GM12878 (cell line): ENCODE results near the gene STK40. TPM values are rescaled to one million over a fixed set of nuclear protein-coding genes. Genes with fewer than 3 reads are reported as not detected.

Source experiments
- CHD2 ChIP-seq: IDR thresholded peaks from 2 replicates; pipeline ENCODE4 v1.6.1; 2011; ENCODE audit warnings: low read depth, low read length, improper control_type of control experiment, borderline replicate concordance
- DPF2 ChIP-seq: fragments of 450-650 bp; IDR thresholded peaks from 2 replicates; pipeline ENCODE4 v1.6.1; 2017; ENCODE audit warnings: mild to moderate bottlenecking
- EP300 ChIP-seq, 2 experiments: fragments of 150-350 bp in 1 of 2; IDR thresholded peaks; 2 replicates each; pipeline ENCODE4 v1.6.1; 2011 to 2012; ENCODE audit warnings: low read depth in 2 of 2, low read length in 2 of 2, borderline replicate concordance in 1 of 2, improper control_type of control experiment in 1 of 2, inconsistent platforms in 1 of 2; ENCODE audit not compliant: control insufficient read depth in 1 of 2
- GATAD2B ChIP-seq: fragments of 450-650 bp; conservative IDR thresholded peaks from 2 replicates; pipeline ENCODE4 v1.6.1; 2017; ENCODE audit warnings: low read depth, mild to moderate bottlenecking, moderate library complexity
- IRF4 ChIP-seq: IDR thresholded peaks from 2 replicates; pipeline ENCODE4 v1.6.1; 2011; ENCODE audit warnings: low read depth, low read length
- NBN ChIP-seq: fragments of 450-650 bp; IDR thresholded peaks from 2 replicates; pipeline ENCODE4 v1.6.1; 2016
- NFYA ChIP-seq: IDR thresholded peaks from 2 replicates; pipeline ENCODE4 v1.6.1; 2011; ENCODE audit warnings: low read depth, mild to moderate bottlenecking, low read length, improper control_type of control experiment, borderline replicate concordance
- NR2C2 ChIP-seq: IDR thresholded peaks from 2 replicates; pipeline ENCODE4 v1.6.1; 2011; ENCODE audit warnings: borderline replicate concordance, low read depth; ENCODE audit not compliant: control insufficient read depth, insufficient read length
- NR2F1 ChIP-seq: fragments of 450-650 bp; conservative IDR thresholded peaks from 2 replicates; pipeline ENCODE4 v1.6.1; 2017; ENCODE audit warnings: mild to moderate bottlenecking
- RAD51 ChIP-seq: fragments of 450-650 bp; IDR thresholded peaks from 2 replicates; pipeline ENCODE4 v1.6.1; 2016; ENCODE audit warnings: moderate library complexity, mild to moderate bottlenecking, inconsistent platforms
- SMC3 ChIP-seq: IDR thresholded peaks from 2 replicates; pipeline ENCODE4 v1.6.1; 2011; ENCODE audit warnings: low read length, improper control_type of control experiment, borderline replicate concordance
- SREBF1 ChIP-seq: IDR thresholded peaks from 2 replicates; pipeline ENCODE4 v1.6.1; 2012; ENCODE audit warnings: mild to moderate bottlenecking, low read length
- ZSCAN29 ChIP-seq: fragments of 450-650 bp; IDR thresholded peaks from 2 replicates; pipeline ENCODE4 v1.6.1; 2017; ENCODE audit warnings: mild to moderate bottlenecking, moderate library complexity
- polyA plus RNA-seq, 11 experiments: library from polyadenylated mRNA; depleted of rRNA in 4 of 11; unstranded in 6 of 11; stranded (reverse) in 5 of 11; fragments of >200 nt; fragmentation: Nextera tagmentation in 4 of 11; fragmentation: Illumina TruSeq in 1 of 11; extraction: Ambion mirVana in 4 of 11; extraction: Trizol in 1 of 11; gene quantifications; 1 replicate in 1 of 11; 2 replicates in 10 of 11; pipeline versions ENCODE4 v1.2.1 to v1.2.3, GENCODE V29; 2011 to 2016; ENCODE audit warnings: inconsistent platforms in 2 of 11, missing spikeins in 2 of 11, low read depth in 1 of 11
- total RNA-seq, 4 experiments: library from RNA; depleted of rRNA in 3 of 4; stranded (reverse); fragments of >200 nt in 3 of 4; fragmentation: Illumina TruSeq in 1 of 4; extraction: Trizol in 1 of 4; gene quantifications; 2 replicates each; pipeline versions ENCODE4 v1.2.1 to v1.2.3, GENCODE V29; 2013 to 2021
- TF ChIP-seq, protein P1 (sequence below): fragments of 450-650 bp; IDR thresholded peaks from 2 replicates; pipeline ENCODE4 v1.6.1; 2016; ENCODE audit warnings: mild to moderate bottlenecking
- TF ChIP-seq, protein P2 (sequence below): fragments of 450-650 bp; IDR thresholded peaks from 2 replicates; pipeline ENCODE4 v1.6.1; 2017; ENCODE audit warnings: antibody characterized with exemption, mild to moderate bottlenecking, moderate library complexity
- TF ChIP-seq, protein P3 (sequence below): IDR thresholded peaks from 2 replicates; pipeline ENCODE4 v1.6.1; 2012; ENCODE audit warnings: low read depth, low read length, improper control_type of control experiment
- TF ChIP-seq, protein P4 (sequence below): fragments of 450-650 bp; formaldehyde crosslinking; IDR thresholded peaks from 2 replicates; pipeline ENCODE4 v1.4.0; 2022; ENCODE audit warnings: mild to moderate bottlenecking, moderate library complexity
- TF ChIP-seq, protein P5 (sequence below): fragments of 450-650 bp; IDR thresholded peaks from 2 replicates; pipeline ENCODE4 v1.6.1; 2017; ENCODE audit warnings: mild to moderate bottlenecking, low read depth, inconsistent platforms; ENCODE audit not compliant: poor library complexity, severe bottlenecking

The STK40 gene
- total and polyA plus RNA-seq, 10 of the 15 experiments (the other 5 are each of a cell fraction or from before 2014, with no cell fraction given), result 0.27 to 51.0 (median 29.5) TPM

DNA sequence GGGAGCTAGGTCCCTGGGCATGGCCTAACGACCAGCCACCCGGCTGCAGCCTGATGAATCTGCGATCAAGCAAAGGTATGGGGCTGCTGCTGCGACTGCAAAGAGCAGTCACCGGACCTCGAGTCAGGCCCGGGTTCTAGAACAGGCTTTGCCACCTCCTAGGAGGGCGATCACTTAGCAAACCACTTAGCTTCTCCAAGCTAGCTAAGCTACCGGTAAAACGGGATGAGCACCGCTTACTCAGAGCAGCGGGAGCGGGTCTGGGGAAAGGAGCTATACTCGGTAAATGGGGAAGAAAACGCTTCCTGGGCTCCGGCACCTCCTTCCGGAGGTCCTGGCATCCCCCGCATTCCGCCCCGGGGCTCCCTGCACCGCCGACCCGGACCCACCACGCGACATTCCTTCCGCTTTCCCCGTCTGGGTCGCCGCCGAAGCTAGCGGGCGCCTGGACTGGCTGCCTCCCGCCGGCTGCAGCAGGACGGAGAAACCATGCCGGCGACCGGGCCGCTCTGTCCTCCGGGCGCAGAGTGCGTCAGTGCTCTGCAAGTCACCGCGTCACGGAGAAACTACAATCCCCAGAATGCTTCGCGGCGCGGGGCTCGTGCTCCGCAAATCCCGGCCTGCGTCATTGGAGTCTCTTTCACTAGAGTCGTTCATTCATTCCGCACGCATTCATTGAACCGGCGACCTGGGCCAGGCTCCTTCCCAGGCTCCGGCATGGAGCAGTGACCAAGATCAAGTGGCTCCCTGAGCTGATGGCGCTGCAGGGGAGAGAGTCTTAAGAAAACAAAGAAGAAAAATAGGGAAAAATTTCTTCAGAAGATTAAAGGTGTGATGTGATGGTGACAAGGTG is 11.9 kb upstream of the STK40 start, which contains the start of gene LSM10 (continued):
- TF ChIP-seq IRF4 (0 out of 2 replicates have a peak, but pooled peaks have one; percentile 17), NFYA (no peak), DPF2 (peak; percentile 59; the same call in 1 of the 2 replicates), GATAD2B (peak; percentile 83), EP300 (IDR thresholded peaks at IDR 0.05; ENCODE audit: borderline replicate concordance in 1 of 2, control insufficient read depth in 1 of 2, low read depth in 2 of 2, low read length in 2 of 2) (no peak), SMC3 (no peak), CHD2 (0 out of 2 replicates have a peak, but pooled peaks have one; percentile 65), NR2C2 (no peak), SREBF1 (no peak), RAD51 (peak; percentile 64), NR2F1 (peak; percentile 17; the same call in 1 of the 2 replicates), ZSCAN29 (no peak), NBN (peak; percentile 48; the same call in 1 of the 2 replicates)
- TF ChIP-seq, protein P1, sequence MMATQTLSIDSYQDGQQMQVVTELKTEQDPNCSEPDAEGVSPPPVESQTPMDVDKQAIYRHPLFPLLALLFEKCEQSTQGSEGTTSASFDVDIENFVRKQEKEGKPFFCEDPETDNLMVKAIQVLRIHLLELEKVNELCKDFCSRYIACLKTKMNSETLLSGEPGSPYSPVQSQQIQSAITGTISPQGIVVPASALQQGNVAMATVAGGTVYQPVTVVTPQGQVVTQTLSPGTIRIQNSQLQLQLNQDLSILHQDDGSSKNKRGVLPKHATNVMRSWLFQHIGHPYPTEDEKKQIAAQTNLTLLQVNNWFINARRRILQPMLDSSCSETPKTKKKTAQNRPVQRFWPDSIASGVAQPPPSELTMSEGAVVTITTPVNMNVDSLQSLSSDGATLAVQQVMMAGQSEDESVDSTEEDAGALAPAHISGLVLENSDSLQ, result peak; percentile 11; the same call in 1 of the 2 replicates
- TF ChIP-seq, protein P2, sequence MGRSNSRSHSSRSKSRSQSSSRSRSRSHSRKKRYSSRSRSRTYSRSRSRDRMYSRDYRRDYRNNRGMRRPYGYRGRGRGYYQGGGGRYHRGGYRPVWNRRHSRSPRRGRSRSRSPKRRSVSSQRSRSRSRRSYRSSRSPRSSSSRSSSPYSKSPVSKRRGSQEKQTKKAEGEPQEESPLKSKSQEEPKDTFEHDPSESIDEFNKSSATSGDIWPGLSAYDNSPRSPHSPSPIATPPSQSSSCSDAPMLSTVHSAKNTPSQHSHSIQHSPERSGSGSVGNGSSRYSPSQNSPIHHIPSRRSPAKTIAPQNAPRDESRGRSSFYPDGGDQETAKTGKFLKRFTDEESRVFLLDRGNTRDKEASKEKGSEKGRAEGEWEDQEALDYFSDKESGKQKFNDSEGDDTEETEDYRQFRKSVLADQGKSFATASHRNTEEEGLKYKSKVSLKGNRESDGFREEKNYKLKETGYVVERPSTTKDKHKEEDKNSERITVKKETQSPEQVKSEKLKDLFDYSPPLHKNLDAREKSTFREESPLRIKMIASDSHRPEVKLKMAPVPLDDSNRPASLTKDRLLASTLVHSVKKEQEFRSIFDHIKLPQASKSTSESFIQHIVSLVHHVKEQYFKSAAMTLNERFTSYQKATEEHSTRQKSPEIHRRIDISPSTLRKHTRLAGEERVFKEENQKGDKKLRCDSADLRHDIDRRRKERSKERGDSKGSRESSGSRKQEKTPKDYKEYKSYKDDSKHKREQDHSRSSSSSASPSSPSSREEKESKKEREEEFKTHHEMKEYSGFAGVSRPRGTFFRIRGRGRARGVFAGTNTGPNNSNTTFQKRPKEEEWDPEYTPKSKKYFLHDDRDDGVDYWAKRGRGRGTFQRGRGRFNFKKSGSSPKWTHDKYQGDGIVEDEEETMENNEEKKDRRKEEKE, result no peak
- TF ChIP-seq, protein P3, sequence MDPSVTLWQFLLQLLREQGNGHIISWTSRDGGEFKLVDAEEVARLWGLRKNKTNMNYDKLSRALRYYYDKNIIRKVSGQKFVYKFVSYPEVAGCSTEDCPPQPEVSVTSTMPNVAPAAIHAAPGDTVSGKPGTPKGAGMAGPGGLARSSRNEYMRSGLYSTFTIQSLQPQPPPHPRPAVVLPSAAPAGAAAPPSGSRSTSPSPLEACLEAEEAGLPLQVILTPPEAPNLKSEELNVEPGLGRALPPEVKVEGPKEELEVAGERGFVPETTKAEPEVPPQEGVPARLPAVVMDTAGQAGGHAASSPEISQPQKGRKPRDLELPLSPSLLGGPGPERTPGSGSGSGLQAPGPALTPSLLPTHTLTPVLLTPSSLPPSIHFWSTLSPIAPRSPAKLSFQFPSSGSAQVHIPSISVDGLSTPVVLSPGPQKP, result no peak
- TF ChIP-seq, protein P4, sequence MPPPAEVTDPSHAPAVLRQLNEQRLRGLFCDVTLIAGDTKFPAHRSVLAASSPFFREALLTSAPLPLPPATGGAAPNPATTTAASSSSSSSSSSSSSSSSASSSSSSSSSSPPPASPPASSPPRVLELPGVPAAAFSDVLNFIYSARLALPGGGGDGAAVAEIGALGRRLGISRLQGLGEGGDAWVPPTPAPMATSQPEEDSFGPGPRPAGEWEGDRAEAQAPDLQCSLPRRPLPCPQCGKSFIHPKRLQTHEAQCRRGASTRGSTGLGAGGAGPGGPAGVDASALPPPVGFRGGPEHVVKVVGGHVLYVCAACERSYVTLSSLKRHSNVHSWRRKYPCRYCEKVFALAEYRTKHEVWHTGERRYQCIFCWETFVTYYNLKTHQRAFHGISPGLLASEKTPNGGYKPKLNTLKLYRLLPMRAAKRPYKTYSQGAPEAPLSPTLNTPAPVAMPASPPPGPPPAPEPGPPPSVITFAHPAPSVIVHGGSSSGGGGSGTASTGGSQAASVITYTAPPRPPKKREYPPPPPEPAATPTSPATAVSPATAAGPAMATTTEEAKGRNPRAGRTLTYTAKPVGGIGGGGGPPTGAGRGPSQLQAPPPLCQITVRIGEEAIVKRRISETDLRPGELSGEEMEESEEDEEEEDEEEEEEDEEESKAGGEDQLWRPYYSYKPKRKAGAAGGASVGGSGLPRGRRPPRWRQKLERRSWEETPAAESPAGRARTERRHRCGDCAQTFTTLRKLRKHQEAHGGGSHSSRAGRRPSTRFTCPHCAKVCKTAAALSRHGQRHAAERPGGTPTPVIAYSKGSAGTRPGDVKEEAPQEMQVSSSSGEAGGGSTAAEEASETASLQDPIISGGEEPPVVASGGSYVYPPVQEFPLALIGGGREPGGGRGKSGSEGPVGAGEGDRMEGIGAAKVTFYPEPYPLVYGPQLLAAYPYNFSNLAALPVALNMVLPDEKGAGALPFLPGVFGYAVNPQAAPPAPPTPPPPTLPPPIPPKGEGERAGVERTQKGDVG (CRISPR knock-in tag), result no peak
- TF ChIP-seq, protein P5, sequence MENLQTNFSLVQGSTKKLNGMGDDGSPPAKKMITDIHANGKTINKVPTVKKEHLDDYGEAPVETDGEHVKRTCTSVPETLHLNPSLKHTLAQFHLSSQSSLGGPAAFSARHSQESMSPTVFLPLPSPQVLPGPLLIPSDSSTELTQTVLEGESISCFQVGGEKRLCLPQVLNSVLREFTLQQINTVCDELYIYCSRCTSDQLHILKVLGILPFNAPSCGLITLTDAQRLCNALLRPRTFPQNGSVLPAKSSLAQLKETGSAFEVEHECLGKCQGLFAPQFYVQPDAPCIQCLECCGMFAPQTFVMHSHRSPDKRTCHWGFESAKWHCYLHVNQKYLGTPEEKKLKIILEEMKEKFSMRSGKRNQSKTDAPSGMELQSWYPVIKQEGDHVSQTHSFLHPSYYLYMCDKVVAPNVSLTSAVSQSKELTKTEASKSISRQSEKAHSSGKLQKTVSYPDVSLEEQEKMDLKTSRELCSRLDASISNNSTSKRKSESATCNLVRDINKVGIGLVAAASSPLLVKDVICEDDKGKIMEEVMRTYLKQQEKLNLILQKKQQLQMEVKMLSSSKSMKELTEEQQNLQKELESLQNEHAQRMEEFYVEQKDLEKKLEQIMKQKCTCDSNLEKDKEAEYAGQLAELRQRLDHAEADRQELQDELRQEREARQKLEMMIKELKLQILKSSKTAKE, result no peak
